NB4 (cell line): ENCODE measurements around the gene COL1A2.

Experiments
- POLR2A ChIP-seq: IDR thresholded peaks from 2 replicates; pipeline ENCODE4 v1.6.1; 2011; ENCODE audit warnings: mild to moderate bottlenecking; ENCODE audit not compliant: insufficient read length; ENCODE audit errors: extremely low read depth
- TF ChIP-seq, protein P1 (sequence below): IDR thresholded peaks from one replicate; pipeline ENCODE4 v1.5.1; 2012; ENCODE audit warnings: low read depth, low read length

DNA sequence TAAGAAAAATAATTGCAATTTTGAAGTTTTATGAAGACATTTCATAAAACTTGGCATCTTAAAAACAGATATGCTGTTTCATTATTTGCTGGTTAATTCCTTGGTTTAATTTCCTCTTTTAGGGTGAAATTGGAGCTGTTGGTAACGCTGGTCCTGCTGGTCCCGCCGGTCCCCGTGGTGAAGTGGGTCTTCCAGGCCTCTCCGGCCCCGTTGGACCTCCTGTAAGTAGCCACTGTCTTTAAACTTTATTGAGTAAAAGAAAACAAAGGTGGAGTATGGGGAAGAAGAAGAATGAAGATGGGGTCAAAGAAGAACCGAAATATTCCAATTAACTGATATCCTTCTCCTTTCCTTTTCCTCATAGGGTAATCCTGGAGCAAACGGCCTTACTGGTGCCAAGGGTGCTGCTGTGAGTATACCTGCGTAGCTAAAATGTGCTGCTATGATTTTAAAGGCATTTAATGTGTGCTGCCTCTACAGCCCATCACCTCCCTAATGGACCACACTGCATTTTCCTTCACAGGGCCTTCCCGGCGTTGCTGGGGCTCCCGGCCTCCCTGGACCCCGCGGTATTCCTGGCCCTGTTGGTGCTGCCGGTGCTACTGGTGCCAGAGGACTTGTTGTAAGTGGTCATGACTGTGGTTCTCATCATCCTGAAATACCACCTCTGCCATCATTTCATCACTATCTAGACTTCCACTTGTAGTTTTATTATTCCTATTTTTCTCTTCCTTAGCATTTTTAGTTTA, 14.7 kb downstream of the COL1A2 start:
- no peak for TF ChIP-seq POLR2A
- TF ChIP-seq, protein P1, sequence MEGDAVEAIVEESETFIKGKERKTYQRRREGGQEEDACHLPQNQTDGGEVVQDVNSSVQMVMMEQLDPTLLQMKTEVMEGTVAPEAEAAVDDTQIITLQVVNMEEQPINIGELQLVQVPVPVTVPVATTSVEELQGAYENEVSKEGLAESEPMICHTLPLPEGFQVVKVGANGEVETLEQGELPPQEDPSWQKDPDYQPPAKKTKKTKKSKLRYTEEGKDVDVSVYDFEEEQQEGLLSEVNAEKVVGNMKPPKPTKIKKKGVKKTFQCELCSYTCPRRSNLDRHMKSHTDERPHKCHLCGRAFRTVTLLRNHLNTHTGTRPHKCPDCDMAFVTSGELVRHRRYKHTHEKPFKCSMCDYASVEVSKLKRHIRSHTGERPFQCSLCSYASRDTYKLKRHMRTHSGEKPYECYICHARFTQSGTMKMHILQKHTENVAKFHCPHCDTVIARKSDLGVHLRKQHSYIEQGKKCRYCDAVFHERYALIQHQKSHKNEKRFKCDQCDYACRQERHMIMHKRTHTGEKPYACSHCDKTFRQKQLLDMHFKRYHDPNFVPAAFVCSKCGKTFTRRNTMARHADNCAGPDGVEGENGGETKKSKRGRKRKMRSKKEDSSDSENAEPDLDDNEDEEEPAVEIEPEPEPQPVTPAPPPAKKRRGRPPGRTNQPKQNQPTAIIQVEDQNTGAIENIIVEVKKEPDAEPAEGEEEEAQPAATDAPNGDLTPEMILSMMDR: no peak
